Activated CD8-positive, alpha-beta T cell treated with anti-CD3 and anti-CD28 coated beads, Interleukin-2, amount 10 ng/mL, durations not matched to agents 7 days and 5 days (primary cell): ENCODE measurements around the gene AATK. TPM values are rescaled to one million over a fixed set of nuclear protein-coding genes. Genes with fewer than 3 reads are reported as not detected.

ENCODE experiments used
- ATAC-seq: fragments of 150-1000 bp; cut with Tn5 transposase; one replicate; pipeline ENCODE4 v1.10.0; 2021; ENCODE audit warnings: moderate library complexity
- CTCF ChIA-PET: fragments of 350-600 bp; sonication (Branson Sonifier 250); formaldehyde crosslinking; loops from one replicate; lab custom pipeline; 2021; ENCODE audit warnings: antibody characterized with exemption; lab: Charles Lee
- POLR2A ChIA-PET: fragments of 350-600 bp; sonication (Branson Sonifier 250); formaldehyde crosslinking; loops from one replicate; lab custom pipeline; 2021; ENCODE audit warnings: antibody characterized with exemption; lab: Charles Lee
- DNase-seq: peaks from one replicate; pipeline ENCODE4 v3.0.0-alpha.2; 2020
- H3K27ac Mint-ChIP-seq: one replicate; pipeline ENCODE4 v1.8.0; 2021; ENCODE audit warnings: mild to moderate bottlenecking, mixed read lengths
- H3K27me3 Mint-ChIP-seq: one replicate; pipeline ENCODE4 v1.8.0; 2021; ENCODE audit warnings: low read depth, mixed read lengths
- H3K36me3 Mint-ChIP-seq: one replicate; pipeline ENCODE4 v1.8.0; 2021; ENCODE audit warnings: low read depth, mixed read lengths
- H3K4me1 Mint-ChIP-seq: one replicate; pipeline ENCODE4 v1.8.0; 2021; ENCODE audit warnings: low read depth, mixed read lengths
- H3K4me3 Mint-ChIP-seq: one replicate; pipeline ENCODE4 v1.8.0; 2021; ENCODE audit warnings: mild to moderate bottlenecking, mixed read lengths
- H3K9me3 Mint-ChIP-seq: one replicate; pipeline ENCODE4 v1.8.0; 2022; ENCODE audit warnings: mixed read lengths; ENCODE audit not compliant: insufficient read depth
- microRNA-seq: library from miRNA; unstranded; fragments of <30 nt; microRNA quantifications from one replicate; pipeline ENCODE4 v1.2.0, GENCODE V29; 2022
- total RNA-seq, 2 experiments: library from RNA; stranded (reverse); gene quantifications; one replicate each; pipeline ENCODE4 v1.2.3, GENCODE V29; 2021

AATK gene
- total RNA-seq, 2 experiments from 2014 or later = 0.71 to 1.1 TPM

- DNase-seq = no peak
- POLR2A ChIA-PET = interaction anchor here (0.5 kb wide), 1 partner anchor 57 kb away, joined by 3 read pairs; no protein-coding TSS in a partner anchor
- no peak for ATAC-seq
- Mint-ChIP-seq H3K36me3 (no peaks in the 10 kb centered on the region), H3K9me3 (no peaks in the 10 kb centered on the region), H3K27ac (no peak overlapping the region), H3K4me1 (no peaks in the 10 kb centered on the region), H3K4me3 (no peak overlapping the region), H3K27me3 (no peaks in the 10 kb centered on the region)
- CTCF ChIA-PET = no interaction called here
Measured at GRCh38 chr17:81073967-81074839, 91.8 kb downstream of the AATK start.

GRCh38 chr17:81071761-81072741 lies 94.0 kb downstream of the AATK start:
- ATAC-seq = no peak
- H3K27ac Mint-ChIP-seq = no peak overlapping the region
- no peaks in the 10 kb centered on the region for H3K9me3 Mint-ChIP-seq
- POLR2A ChIA-PET = interaction anchor here (0.7 kb wide), 1 partner anchor 22 kb away, joined by 3 read pairs; no protein-coding TSS in a partner anchor
- H3K36me3 Mint-ChIP-seq = no peaks in the 10 kb centered on the region
- H3K4me3 Mint-ChIP-seq = no peak overlapping the region
- CTCF ChIA-PET = no interaction called here
- DNase-seq = no peak
- no peaks in the 10 kb centered on the region for H3K27me3 Mint-ChIP-seq
- no peaks in the 10 kb centered on the region for H3K4me1 Mint-ChIP-seq

GRCh38 chr17:81070541-81071246 lies 95.3 kb downstream of the AATK start:
- H3K36me3 Mint-ChIP-seq = no peaks in the 10 kb centered on the region
- ChIA-PET POLR2A (no interaction called here), CTCF (no interaction called here)
- H3K9me3 Mint-ChIP-seq = no peaks in the 10 kb centered on the region
- H3K27me3 Mint-ChIP-seq = no peaks in the 10 kb centered on the region
- DNase-seq (no peak), ATAC-seq (no peak)
- H3K4me3 Mint-ChIP-seq = no peak overlapping the region
- H3K27ac Mint-ChIP-seq = no peak overlapping the region
- H3K4me1 Mint-ChIP-seq = no peaks in the 10 kb centered on the region

- Mint-ChIP-seq H3K4me1 (no peaks in the 10 kb centered on the region), H3K27ac (no peak overlapping the region), H3K9me3 (no peaks in the 10 kb centered on the region), H3K27me3 (no peaks in the 10 kb centered on the region), H3K4me3 (no peak overlapping the region), H3K36me3 (no peaks in the 10 kb centered on the region)
- no peak for DNase-seq
- POLR2A ChIA-PET = no interaction called here
- no peak for ATAC-seq
- CTCF ChIA-PET = no interaction called here
Measured at GRCh38 chr17:81069135-81069645, 96.8 kb downstream of the AATK start.

GRCh38 chr17:81068411-81069134 lies 97.4 kb downstream of the AATK start:
- Mint-ChIP-seq H3K9me3 (no peaks in the 10 kb centered on the region), H3K4me3 (no peak overlapping the region), H3K36me3 (no peaks in the 10 kb centered on the region), H3K4me1 (no peaks in the 10 kb centered on the region), H3K27me3 (no peaks in the 10 kb centered on the region), H3K27ac (no peak overlapping the region)
- no peak for ATAC-seq
- POLR2A ChIA-PET = no interaction called here
- no peak for DNase-seq
- CTCF ChIA-PET = no interaction called here

GRCh38 chr17:81067391-81067811 lies 98.6 kb downstream of the AATK start:
- no peak overlapping the region for H3K27ac Mint-ChIP-seq
- ChIA-PET CTCF (no interaction called here), POLR2A (no interaction called here)
- H3K36me3 Mint-ChIP-seq = no peaks in the 10 kb centered on the region
- H3K4me1 Mint-ChIP-seq = peaks cover under 1% of the 10 kb centered on the region
- no peak overlapping the region for H3K4me3 Mint-ChIP-seq
- no peaks in the 10 kb centered on the region for H3K27me3 Mint-ChIP-seq
- DNase-seq = no peak
- no peaks in the 10 kb centered on the region for H3K9me3 Mint-ChIP-seq
- ATAC-seq = no peak

Small RNA genes lying within 50 kb of the gene (microRNA-seq; reads per million reads assigned to microRNA genes)
- gene MIR1250 = not detected
- gene MIR3065 = not detected
- not detected for gene MIR338
- 1.7 reads per million for gene MIR657

Other genes with a start within 250 kb of the AATK start
- 10 to 100 TPM; 32.4 to 35.5 TPM for gene CHMP6, start 174.4 kb downstream of the AATK start, total RNA-seq
- gene BAIAP2, start 131.1 kb downstream of the AATK start, total RNA-seq = 1 to 10 TPM; 5.0 to 5.8 TPM
- not detected for gene PVALEF, start 714 bp downstream of the AATK start, total RNA-seq
- 10 to 100 TPM; 17.9 to 19.0 TPM for gene CEP131, start 56.7 kb upstream of the AATK start, total RNA-seq
- gene TEPSIN, start 72.8 kb upstream of the AATK start, total RNA-seq = 10 to 100 TPM; 43.8 to 52.7 TPM
- gene NDUFAF8, start 73.1 kb upstream of the AATK start, total RNA-seq = 10 to 100 TPM; 42.3 to 48.3 TPM
- 10 to 100 TPM; 78.5 to 83.5 TPM for gene SLC38A10, start 129.1 kb upstream of the AATK start, total RNA-seq
- under 1 TPM; 0.87 to 0.91 TPM for gene BAHCC1, start 229.2 kb upstream of the AATK start, total RNA-seq